NB4 (cell line): Measurements from ENCODE around the gene NLRP3.

ENCODE experiments used
- CTCF ChIP-seq: IDR thresholded peaks from one replicate; pipeline ENCODE4 v1.5.1; 2012; ENCODE audit warnings: low read depth, low read length
- MAX ChIP-seq: IDR thresholded peaks from 2 replicates; pipeline ENCODE4 v1.6.1; 2011; ENCODE audit warnings: low read depth, low read length
- POLR2A ChIP-seq: IDR thresholded peaks from 2 replicates; pipeline ENCODE4 v1.6.1; 2011; ENCODE audit warnings: mild to moderate bottlenecking; ENCODE audit not compliant: insufficient read length; ENCODE audit errors: extremely low read depth

- TF ChIP-seq CTCF (no peak), POLR2A (no peak), MAX (no peak)
Measured at GRCh38 chr1:247453245-247453644, 37.3 kb downstream of the NLRP3 start.
